HCT116 (cell line): ENCODE results near the gene FGD3. TPM values are rescaled to one million over a fixed set of nuclear protein-coding genes. Genes with fewer than 3 reads are reported as not detected.

ENCODE experiments used
- ATAC-seq: fragments of 200-7000 bp; cut with Tn5 transposase; 2 replicates; pipeline ENCODE4 v1.9.1; 2020; ENCODE audit warnings: mild to moderate bottlenecking, moderate library complexity
- BruUV-seq: library from RNA; stranded (reverse); fragments of 400-500 nt; replicated peaks from 2 replicates; lab custom pipeline; 2021; lab: Mats Ljungman, UMichigan
- CTCF ChIA-PET: fragments of 300-600 bp; sonication (Branson Sonifier 250); formaldehyde crosslinking; loops from one replicate; lab custom pipeline; 2021; ENCODE audit warnings: antibody characterized with exemption; lab: Charles Lee
- POLR2A ChIA-PET: fragments of 300-600, 350-600 bp; sonication (Branson Sonifier 250); formaldehyde crosslinking; loops from one replicate; lab custom pipeline; 2021; ENCODE audit warnings: antibody characterized with exemption; lab: Charles Lee
- RAD21 ChIA-PET, 2 experiments: fragments of 300-600 bp; sonication (Branson Sonifier 250); formaldehyde crosslinking; loops; one replicate each; lab custom pipeline; 2023; ENCODE audit warnings: low total read pairs in 2 of 2; ENCODE audit not compliant: uncharacterized antibody in 2 of 2, unreplicated experiment in 2 of 2, low non-redundant PET in 1 of 2; lab: Charles Lee
- DNase-seq: peaks from one replicate; pipeline ENCODE4 v3.0.0-alpha.2; 2010; ENCODE audit warnings: low read depth, low spot score
- H2AFZ ChIP-seq: fragments of 200-600 bp; shearing (Covaris generic), sonication (generic); 2 replicates; pipeline ENCODE4 v1.6.1; 2017; ENCODE audit warnings: low read depth, mixed run types, mixed read lengths, antibody characterized with exemption, low read length; ENCODE audit not compliant: poor library complexity, severe bottlenecking
- H3K27ac ChIP-seq: 2 replicates; pipeline ENCODE4 v1.5.1; 2012; ENCODE audit warnings: low read depth, low read length
- H3K27me3 ChIP-seq: fragments of 200-600 bp; sonication (generic); 2 replicates; pipeline ENCODE4 v1.6.1; 2016; ENCODE audit warnings: mixed run types, low read length, mixed read lengths; ENCODE audit not compliant: insufficient read depth
- H3K36me3 ChIP-seq, 2 experiments: fragments of 200-500 bp in 1 of 2; fragments of 200-600 bp in 1 of 2; sonication (Bioruptor generic) in 1 of 2; sonication (generic) in 1 of 2; 2 replicates each; pipeline versions ENCODE4 v1.5.1 to v1.6.1; 2014 to 2016; ENCODE audit warnings: low read length in 2 of 2, inconsistent platforms in 1 of 2, mixed read lengths in 1 of 2, mixed run types in 1 of 2; ENCODE audit not compliant: insufficient read depth in 2 of 2, control insufficient read depth in 1 of 2
- H3K4me1 ChIP-seq, 2 experiments: fragments of 200-600 bp in 1 of 2; sonication (generic) in 1 of 2; 2 replicates each; pipeline versions ENCODE4 v1.5.1 to v1.6.1; 2012 to 2017; ENCODE audit warnings: low read length in 2 of 2, inconsistent platforms in 1 of 2, mild to moderate bottlenecking in 1 of 2, mixed read lengths in 1 of 2, mixed run types in 1 of 2, moderate library complexity in 1 of 2; ENCODE audit not compliant: insufficient read depth in 2 of 2, control insufficient read depth in 1 of 2
- H3K4me2 ChIP-seq: fragments of 200-600 bp; sonication (generic); 2 replicates; pipeline ENCODE4 v1.6.1; 2017; ENCODE audit warnings: mixed run types, low read length, mixed read lengths
- H3K4me3 ChIP-seq, 2 experiments: fragments of 200-600 bp in 1 of 2; sonication (generic) in 1 of 2; replicated peaks in 1 of 2; 2 replicates each; pipeline ENCODE4 v1.5.1; 2011 to 2016; ENCODE audit warnings: low read length in 2 of 2, control low read depth in 1 of 2, low read depth in 1 of 2, mild to moderate bottlenecking in 1 of 2, mixed read lengths in 1 of 2, mixed run types in 1 of 2
- H3K79me2 ChIP-seq: fragments of 200-600 bp; sonication (generic); 2 replicates; pipeline ENCODE4 v1.6.1; 2017; ENCODE audit warnings: mild to moderate bottlenecking, mixed run types, low read length, moderate library complexity, mixed read lengths; ENCODE audit not compliant: insufficient read depth
- H3K9ac ChIP-seq: fragments of 200-600 bp; sonication (generic); 2 replicates; pipeline ENCODE4 v1.6.1; 2016; ENCODE audit warnings: low read length, mixed read lengths
- H3K9me2 ChIP-seq: fragments of 200-600 bp; sonication (generic), shearing (Covaris generic); 2 replicates; pipeline ENCODE4 v1.6.1; 2017; ENCODE audit warnings: mixed run types, mild to moderate bottlenecking, moderate library complexity; ENCODE audit not compliant: insufficient read depth
- H3K9me3 ChIP-seq, 2 experiments: fragments of 200-500 bp in 1 of 2; fragments of 200-600 bp in 1 of 2; sonication (Bioruptor generic) in 1 of 2; sonication (generic) in 1 of 2; 2 replicates each; pipeline ENCODE4 v1.6.1; 2014 to 2017; ENCODE audit warnings: low read length in 2 of 2, mixed read lengths in 2 of 2, inconsistent platforms in 1 of 2, low read depth in 1 of 2, mild to moderate bottlenecking in 1 of 2, mixed run types in 1 of 2, moderate library complexity in 1 of 2; ENCODE audit not compliant: control insufficient read depth in 1 of 2, insufficient read depth in 1 of 2
- H4K20me1 ChIP-seq: fragments of 200-600 bp; sonication (generic), shearing (Covaris generic); 2 replicates; pipeline ENCODE4 v1.6.1; 2017; ENCODE audit warnings: mixed run types, mild to moderate bottlenecking, moderate library complexity; ENCODE audit not compliant: insufficient read depth
- EGR1 ChIP-seq: IDR thresholded peaks from 2 replicates; pipeline ENCODE4 v1.6.1; 2012; ENCODE audit warnings: low read depth
- EZH2 ChIP-seq: fragments of 200-600 bp; sonication (generic); IDR thresholded peaks from 2 replicates; pipeline ENCODE4 v1.6.1; 2017; ENCODE audit warnings: antibody characterized with exemption, mixed run types
- EZH2phosphoT487 ChIP-seq: fragments of 200-600 bp; IDR thresholded peaks from 2 replicates; pipeline ENCODE4 v1.6.1; 2018; ENCODE audit warnings: antibody characterized with exemption, borderline replicate concordance
- JUND ChIP-seq: IDR thresholded peaks from 2 replicates; pipeline ENCODE4 v1.6.1; 2012
- POLR2A ChIP-seq: IDR thresholded peaks from 2 replicates; pipeline ENCODE4 v1.7.0; 2011; ENCODE audit warnings: borderline replicate concordance; ENCODE audit not compliant: insufficient read depth, insufficient read length; ENCODE audit errors: extremely low read depth
- POLR2AphosphoS5 ChIP-seq: IDR thresholded peaks from 2 replicates; pipeline ENCODE4 v1.6.1; 2011; ENCODE audit warnings: mild to moderate bottlenecking, low read depth, low read length, moderate library complexity
- RAD21 ChIP-seq: IDR thresholded peaks from 2 replicates; pipeline ENCODE4 v1.6.1; 2012; ENCODE audit warnings: low read depth, mild to moderate bottlenecking
- SP1 ChIP-seq: IDR thresholded peaks from 2 replicates; pipeline ENCODE4 v1.6.1; 2012; ENCODE audit warnings: low read depth
- SRF ChIP-seq: IDR thresholded peaks from 2 replicates; pipeline ENCODE4 v1.6.1; 2012; ENCODE audit warnings: low read depth
- intact Hi-C: fragments of 100-400 bp; cut with micrococcal nuclease; formaldehyde crosslinking; loops from 2 replicates; pipeline ENCODE4 v1.10.0; 2022
- total RNA-seq: library from RNA; stranded (reverse); gene quantifications from one replicate; pipeline ENCODE4 v1.2.1, GENCODE V29; 2021; ENCODE audit not compliant: unreplicated experiment
- TF ChIP-seq, protein P1 (sequence below): IDR thresholded peaks from 2 replicates; pipeline ENCODE4 v1.6.1; 2012; ENCODE audit warnings: low read depth
- TF ChIP-seq, protein P2 (sequence below): IDR thresholded peaks from 2 replicates; pipeline ENCODE4 v1.6.1; 2012

The FGD3 gene
- total RNA-seq, 1 experiment from 2014 or later = 3.3 TPM

DNA sequence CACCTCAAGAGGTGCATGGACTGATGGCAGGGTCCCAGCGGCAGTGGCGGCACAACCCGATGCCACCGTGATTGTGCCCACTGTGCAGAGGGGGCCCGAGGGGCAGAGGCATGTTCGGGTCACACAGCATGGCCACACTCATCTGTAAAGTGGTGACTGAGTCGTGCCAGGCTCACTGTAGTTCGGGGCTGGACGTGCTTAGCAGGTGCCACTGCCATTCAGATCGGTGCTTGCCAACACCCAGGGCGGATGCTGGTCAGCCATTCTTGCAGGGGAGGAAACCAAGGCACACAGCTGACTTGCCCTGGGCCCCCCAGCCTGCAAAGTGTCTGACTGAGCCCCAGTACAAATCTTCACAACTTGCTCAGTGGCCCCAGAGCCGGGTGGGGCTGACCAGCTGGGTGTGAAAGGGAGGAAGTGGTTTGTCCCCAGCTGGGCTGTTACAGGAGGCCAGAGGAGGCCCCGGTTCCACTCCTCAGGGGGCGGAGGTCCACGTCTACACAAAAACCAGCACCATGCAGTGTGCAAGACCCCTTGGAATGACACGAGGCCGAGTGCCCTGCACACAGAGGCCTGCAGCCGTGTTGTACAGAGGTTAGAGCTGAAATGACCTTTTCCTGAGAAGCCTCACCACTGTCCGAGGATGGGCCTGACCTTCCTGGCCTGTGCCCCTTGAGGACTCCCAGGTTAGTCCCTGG lies 17.9 kb downstream of the FGD3 start:
- TF ChIP-seq EZH2phosphoT487 (no peak), EZH2 (no peak), POLR2AphosphoS5 (no peak), EGR1 (no peak), JUND (no peak), RAD21 (no peak), SRF (no peak), POLR2A (no peak), SP1 (no peak)
- TF ChIP-seq, protein P1, sequence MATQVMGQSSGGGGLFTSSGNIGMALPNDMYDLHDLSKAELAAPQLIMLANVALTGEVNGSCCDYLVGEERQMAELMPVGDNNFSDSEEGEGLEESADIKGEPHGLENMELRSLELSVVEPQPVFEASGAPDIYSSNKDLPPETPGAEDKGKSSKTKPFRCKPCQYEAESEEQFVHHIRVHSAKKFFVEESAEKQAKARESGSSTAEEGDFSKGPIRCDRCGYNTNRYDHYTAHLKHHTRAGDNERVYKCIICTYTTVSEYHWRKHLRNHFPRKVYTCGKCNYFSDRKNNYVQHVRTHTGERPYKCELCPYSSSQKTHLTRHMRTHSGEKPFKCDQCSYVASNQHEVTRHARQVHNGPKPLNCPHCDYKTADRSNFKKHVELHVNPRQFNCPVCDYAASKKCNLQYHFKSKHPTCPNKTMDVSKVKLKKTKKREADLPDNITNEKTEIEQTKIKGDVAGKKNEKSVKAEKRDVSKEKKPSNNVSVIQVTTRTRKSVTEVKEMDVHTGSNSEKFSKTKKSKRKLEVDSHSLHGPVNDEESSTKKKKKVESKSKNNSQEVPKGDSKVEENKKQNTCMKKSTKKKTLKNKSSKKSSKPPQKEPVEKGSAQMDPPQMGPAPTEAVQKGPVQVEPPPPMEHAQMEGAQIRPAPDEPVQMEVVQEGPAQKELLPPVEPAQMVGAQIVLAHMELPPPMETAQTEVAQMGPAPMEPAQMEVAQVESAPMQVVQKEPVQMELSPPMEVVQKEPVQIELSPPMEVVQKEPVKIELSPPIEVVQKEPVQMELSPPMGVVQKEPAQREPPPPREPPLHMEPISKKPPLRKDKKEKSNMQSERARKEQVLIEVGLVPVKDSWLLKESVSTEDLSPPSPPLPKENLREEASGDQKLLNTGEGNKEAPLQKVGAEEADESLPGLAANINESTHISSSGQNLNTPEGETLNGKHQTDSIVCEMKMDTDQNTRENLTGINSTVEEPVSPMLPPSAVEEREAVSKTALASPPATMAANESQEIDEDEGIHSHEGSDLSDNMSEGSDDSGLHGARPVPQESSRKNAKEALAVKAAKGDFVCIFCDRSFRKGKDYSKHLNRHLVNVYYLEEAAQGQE = no peak
- TF ChIP-seq, protein P2, sequence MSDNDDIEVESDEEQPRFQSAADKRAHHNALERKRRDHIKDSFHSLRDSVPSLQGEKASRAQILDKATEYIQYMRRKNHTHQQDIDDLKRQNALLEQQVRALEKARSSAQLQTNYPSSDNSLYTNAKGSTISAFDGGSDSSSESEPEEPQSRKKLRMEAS = no peak
- no peak for ATAC-seq
- Histone ChIP-seq H3K9ac (no peak overlapping the region), H3K27ac (no peak overlapping the region), H3K79me2 (no peaks in the 10 kb centered on the region), H3K4me1 (no peaks in the 10 kb centered on the region; a peak in 1 of 4 replicates), H3K9me3 (peaks cover 0 to 3% of the 10 kb centered on the region in 2 experiments; a peak in 1 of 4 replicates), H2AFZ (no peak overlapping the region), H4K20me1 (no peaks in the 10 kb centered on the region), H3K36me3 (no peaks in the 10 kb centered on the region), H3K4me3 (no peak overlapping the region), H3K4me2 (no peak overlapping the region), H3K27me3 (no peaks in the 10 kb centered on the region), H3K9me2 (no peaks in the 10 kb centered on the region)
- DNase-seq = no peak
- POLR2A ChIA-PET = no interaction called here
- intact Hi-C loops = no loop called here
- CTCF ChIA-PET = no interaction called here
- RAD21 ChIA-PET = no interaction called here
- no TSS peak for BruUV-seq
